D341Med (cell line): ENCODE data around the gene ACTG2.

Experiments used
- DNase-seq: peaks from one replicate; pipeline ENCODE4 v3.0.0; 2012; ENCODE audit warnings: low spot score

ACTG2 gene

DNA sequence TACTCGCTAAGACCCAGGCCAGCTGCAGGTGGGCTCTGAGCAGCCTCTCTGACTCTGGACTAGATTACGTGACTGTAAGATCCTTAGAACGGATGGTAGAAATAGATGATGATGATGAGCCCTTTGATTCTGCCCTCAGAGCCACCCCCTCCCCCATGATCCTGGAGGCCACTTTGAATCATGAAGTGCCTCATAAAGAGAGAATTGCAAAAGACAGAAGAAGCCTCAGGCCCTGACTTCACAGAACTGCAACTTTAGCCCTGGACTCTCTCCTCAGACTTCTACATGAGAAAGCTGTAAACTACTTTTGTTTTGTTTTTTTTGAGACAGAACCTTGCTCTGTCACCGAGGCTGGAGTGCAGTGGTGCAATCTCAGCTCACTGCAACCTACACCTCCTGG lies 76.5 kb downstream of the ACTG2 start:
- DNase-seq, result no peak
